Measurements from ENCODE around the gene DGKQ. TPM values are rescaled to one million over a fixed set of nuclear protein-coding genes. Genes with fewer than 3 reads are reported as not detected.

The DGKQ gene
- total and polyA plus RNA-seq, 9 of the 15 experiments (the other 6 are each of a cell fraction or from before 2014, with no cell fraction given) = 0.17 to 22.0 (median 5.6) TPM

DNA sequence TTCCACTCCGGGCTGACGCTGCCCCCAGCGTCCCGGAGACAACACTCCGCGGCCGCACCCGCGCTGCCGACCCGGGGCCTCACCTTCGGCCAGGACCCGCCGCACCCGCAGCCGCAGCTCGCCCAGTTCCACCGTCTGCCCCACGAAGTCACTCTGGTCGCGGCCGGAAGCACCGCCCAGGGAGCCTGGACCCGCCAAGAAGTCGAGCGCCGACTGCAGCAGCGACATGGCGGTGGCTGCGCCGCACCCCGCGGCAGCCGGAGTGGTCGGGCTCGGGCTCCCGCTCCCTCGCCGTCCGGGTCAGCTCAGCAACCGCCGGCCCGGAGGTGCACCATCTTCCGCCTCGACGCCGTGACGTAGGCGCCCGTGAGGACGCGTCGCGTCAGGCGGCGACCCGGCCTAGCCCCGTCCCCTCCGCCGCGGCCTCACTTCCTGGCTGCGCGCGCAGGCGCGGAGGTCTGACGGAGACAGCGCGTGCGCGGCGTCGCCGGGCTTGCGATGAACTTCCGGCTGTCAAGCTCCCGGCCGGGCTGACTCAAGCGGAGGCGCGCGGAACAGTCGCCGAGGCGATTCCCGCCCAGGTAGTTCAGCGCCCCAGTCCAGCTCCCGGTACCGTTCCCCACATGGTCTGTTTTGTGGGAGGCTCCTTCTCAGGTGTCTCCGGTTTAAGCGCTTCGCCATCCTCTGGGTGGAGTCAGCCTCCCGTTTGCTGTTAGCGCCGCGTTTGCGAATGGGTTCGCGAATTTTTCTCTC, 41.2 kb downstream of the DGKQ start, which contains the start of the genes GAK and TMEM175 (continued):
- TF ChIP-seq, protein P1, sequence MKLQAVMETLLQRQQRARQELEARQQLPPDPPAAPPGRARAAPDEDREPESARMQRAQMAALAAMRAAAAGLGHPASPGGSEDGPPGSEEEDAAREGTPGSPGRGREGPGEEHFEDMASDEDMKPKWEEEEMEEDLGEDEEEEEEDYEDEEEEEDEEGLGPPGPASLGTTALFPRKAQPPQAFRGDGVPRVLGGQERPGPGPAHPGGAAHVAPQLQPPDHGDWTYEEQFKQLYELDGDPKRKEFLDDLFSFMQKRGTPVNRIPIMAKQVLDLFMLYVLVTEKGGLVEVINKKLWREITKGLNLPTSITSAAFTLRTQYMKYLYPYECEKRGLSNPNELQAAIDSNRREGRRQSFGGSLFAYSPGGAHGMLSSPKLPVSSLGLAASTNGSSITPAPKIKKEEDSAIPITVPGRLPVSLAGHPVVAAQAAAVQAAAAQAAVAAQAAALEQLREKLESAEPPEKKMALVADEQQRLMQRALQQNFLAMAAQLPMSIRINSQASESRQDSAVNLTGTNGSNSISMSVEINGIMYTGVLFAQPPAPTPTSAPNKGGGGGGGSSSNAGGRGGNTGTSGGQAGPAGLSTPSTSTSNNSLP (IDR thresholded peaks at IDR 0.05; ENCODE audit: borderline replicate concordance, low read depth, low read length) = no peak
- TF ChIP-seq TFAM (CRISPR knock-in tag; conservative IDR thresholded peaks at IDR 0.05) (no peak), CHD4 (IDR thresholded peaks at IDR 0.05; ENCODE audit: insufficient read depth, insufficient replicate concordance, low read depth, low read length, poor library complexity, severe bottlenecking) (no peak), EP300 (IDR thresholded peaks at IDR 0.05; ENCODE audit: low read length) (peak; percentile 35; the same call in 1 of the 2 replicates), ZNF766 (CRISPR knock-in tag; conservative IDR thresholded peaks at IDR 0.05) (no peak), HDAC1 (IDR thresholded peaks at IDR 0.05) (peak in 1 of 2 experiments; percentile 82; a peak in 2 of 4 replicates), PHF21A (IDR thresholded peaks at IDR 0.05; ENCODE audit: borderline replicate concordance, low read depth) (no peak), EZH2 (IDR thresholded peaks at IDR 0.05; ENCODE audit: borderline replicate concordance, low read depth, low read length) (no peak), CC2D1A (IDR thresholded peaks at IDR 0.05) (no peak), CBFB (CRISPR knock-in tag; IDR thresholded peaks at IDR 0.05) (no peak), ZFPM2 (CRISPR knock-in tag; IDR thresholded peaks at IDR 0.05) (0 out of 2 replicates have a peak, but pooled peaks have one; percentile 58)
- TF ChIP-seq, protein P2, sequence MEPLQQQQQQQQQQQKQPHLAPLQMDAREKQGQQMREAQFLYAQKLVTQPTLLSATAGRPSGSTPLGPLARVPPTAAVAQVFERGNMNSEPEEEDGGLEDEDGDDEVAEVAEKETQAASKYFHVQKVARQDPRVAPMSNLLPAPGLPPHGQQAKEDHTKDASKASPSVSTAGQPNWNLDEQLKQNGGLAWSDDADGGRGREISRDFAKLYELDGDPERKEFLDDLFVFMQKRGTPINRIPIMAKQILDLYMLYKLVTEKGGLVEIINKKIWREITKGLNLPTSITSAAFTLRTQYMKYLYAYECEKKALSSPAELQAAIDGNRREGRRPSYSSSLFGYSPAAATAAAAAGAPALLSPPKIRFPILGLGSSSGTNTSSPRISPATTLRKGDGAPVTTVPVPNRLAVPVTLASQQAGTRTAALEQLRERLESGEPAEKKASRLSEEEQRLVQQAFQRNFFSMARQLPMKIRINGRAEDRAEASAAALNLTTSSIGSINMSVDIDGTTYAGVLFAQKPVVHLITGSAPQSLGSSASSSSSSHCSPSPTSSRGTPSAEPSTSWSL (CRISPR knock-in tag; IDR thresholded peaks at IDR 0.05; ENCODE audit: borderline replicate concordance) = 0 out of 2 replicates have a peak, but pooled peaks have one; percentile 41
- TF ChIP-seq, protein P3, sequence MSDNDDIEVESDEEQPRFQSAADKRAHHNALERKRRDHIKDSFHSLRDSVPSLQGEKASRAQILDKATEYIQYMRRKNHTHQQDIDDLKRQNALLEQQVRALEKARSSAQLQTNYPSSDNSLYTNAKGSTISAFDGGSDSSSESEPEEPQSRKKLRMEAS (CRISPR knock-in tag; IDR thresholded peaks at IDR 0.05) = peak; percentile 83
- TF ChIP-seq, protein P4, sequence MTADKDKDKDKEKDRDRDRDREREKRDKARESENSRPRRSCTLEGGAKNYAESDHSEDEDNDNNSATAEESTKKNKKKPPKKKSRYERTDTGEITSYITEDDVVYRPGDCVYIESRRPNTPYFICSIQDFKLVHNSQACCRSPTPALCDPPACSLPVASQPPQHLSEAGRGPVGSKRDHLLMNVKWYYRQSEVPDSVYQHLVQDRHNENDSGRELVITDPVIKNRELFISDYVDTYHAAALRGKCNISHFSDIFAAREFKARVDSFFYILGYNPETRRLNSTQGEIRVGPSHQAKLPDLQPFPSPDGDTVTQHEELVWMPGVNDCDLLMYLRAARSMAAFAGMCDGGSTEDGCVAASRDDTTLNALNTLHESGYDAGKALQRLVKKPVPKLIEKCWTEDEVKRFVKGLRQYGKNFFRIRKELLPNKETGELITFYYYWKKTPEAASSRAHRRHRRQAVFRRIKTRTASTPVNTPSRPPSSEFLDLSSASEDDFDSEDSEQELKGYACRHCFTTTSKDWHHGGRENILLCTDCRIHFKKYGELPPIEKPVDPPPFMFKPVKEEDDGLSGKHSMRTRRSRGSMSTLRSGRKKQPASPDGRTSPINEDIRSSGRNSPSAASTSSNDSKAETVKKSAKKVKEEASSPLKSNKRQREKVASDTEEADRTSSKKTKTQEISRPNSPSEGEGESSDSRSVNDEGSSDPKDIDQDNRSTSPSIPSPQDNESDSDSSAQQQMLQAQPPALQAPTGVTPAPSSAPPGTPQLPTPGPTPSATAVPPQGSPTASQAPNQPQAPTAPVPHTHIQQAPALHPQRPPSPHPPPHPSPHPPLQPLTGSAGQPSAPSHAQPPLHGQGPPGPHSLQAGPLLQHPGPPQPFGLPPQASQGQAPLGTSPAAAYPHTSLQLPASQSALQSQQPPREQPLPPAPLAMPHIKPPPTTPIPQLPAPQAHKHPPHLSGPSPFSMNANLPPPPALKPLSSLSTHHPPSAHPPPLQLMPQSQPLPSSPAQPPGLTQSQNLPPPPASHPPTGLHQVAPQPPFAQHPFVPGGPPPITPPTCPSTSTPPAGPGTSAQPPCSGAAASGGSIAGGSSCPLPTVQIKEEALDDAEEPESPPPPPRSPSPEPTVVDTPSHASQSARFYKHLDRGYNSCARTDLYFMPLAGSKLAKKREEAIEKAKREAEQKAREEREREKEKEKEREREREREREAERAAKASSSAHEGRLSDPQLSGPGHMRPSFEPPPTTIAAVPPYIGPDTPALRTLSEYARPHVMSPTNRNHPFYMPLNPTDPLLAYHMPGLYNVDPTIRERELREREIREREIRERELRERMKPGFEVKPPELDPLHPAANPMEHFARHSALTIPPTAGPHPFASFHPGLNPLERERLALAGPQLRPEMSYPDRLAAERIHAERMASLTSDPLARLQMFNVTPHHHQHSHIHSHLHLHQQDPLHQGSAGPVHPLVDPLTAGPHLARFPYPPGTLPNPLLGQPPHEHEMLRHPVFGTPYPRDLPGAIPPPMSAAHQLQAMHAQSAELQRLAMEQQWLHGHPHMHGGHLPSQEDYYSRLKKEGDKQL (CRISPR knock-in tag; IDR thresholded peaks at IDR 0.05; ENCODE audit: borderline replicate concordance) = no peak
- TF ChIP-seq, protein P5, sequence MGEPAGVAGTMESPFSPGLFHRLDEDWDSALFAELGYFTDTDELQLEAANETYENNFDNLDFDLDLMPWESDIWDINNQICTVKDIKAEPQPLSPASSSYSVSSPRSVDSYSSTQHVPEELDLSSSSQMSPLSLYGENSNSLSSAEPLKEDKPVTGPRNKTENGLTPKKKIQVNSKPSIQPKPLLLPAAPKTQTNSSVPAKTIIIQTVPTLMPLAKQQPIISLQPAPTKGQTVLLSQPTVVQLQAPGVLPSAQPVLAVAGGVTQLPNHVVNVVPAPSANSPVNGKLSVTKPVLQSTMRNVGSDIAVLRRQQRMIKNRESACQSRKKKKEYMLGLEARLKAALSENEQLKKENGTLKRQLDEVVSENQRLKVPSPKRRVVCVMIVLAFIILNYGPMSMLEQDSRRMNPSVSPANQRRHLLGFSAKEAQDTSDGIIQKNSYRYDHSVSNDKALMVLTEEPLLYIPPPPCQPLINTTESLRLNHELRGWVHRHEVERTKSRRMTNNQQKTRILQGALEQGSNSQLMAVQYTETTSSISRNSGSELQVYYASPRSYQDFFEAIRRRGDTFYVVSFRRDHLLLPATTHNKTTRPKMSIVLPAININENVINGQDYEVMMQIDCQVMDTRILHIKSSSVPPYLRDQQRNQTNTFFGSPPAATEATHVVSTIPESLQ (CRISPR knock-in tag; IDR thresholded peaks at IDR 0.05) = no peak
